Heart right ventricle (tissue), 16 donors: ENCODE measurements around the gene GXYLT2. TPM values are rescaled to one million over a fixed set of nuclear protein-coding genes. Genes with fewer than 3 reads are reported as not detected.

Experiments
- ATAC-seq, 8 donors: fragments of 200-7000 bp; cut with Tn5 transposase; one replicate each; pipeline ENCODE4 v1.9.1; 2020; ENCODE audit warnings: mild to moderate bottlenecking in 8 of 8, moderate library complexity in 8 of 8, moderate number of reproducible peaks in 1 of 8
- DNase-seq, 2 donors: peaks; one replicate each; pipeline ENCODE4 v3.0.0-alpha.2; 2020
- H3K27ac ChIP-seq, 10 donors: fragments of 200-600 bp; sonication (generic) in 2 of 10; one replicate each; pipeline versions ENCODE4 v1.5.0 to v1.8.0; 2020 to 2022; ENCODE audit warnings: mild to moderate bottlenecking in 3 of 10
- H3K27me3 ChIP-seq, 7 donors: fragments of 200-600 bp; one replicate each; pipeline ENCODE4 v1.8.0; 2021 to 2022; ENCODE audit warnings: mild to moderate bottlenecking in 2 of 7
- H3K36me3 ChIP-seq, 9 donors: fragments of 200-600 bp; sonication (generic) in 1 of 9; one replicate each; pipeline versions ENCODE4 v1.5.0 to v1.8.0; 2020 to 2022; ENCODE audit warnings: mild to moderate bottlenecking in 2 of 9
- H3K4me1 ChIP-seq, 9 donors: fragments of 200-600 bp; sonication (generic) in 1 of 9; one replicate each; pipeline versions ENCODE4 v1.5.0 to v1.8.0; 2020 to 2022; ENCODE audit warnings: mild to moderate bottlenecking in 4 of 9
- H3K4me3 ChIP-seq, 10 donors: fragments of 200-600 bp; sonication (generic) in 2 of 10; one replicate each; pipeline versions ENCODE4 v1.5.0 to v1.8.0; 2020 to 2022; ENCODE audit warnings: mild to moderate bottlenecking in 7 of 10, moderate library complexity in 2 of 10
- H3K9me3 ChIP-seq, 11 donors: fragments of 200-600 bp in 10 of 11; sonication (generic) in 2 of 11; one replicate each; pipeline versions ENCODE4 v1.5.0 to v1.8.0; 2013 to 2022; ENCODE audit warnings: mild to moderate bottlenecking in 2 of 11, control low read depth in 1 of 11, moderate library complexity in 1 of 11
- CTCF ChIP-seq, 9 donors: fragments of 200-600 bp; sonication (generic) in 2 of 9; IDR thresholded peaks; one replicate each; pipeline versions ENCODE4 v1.5.0 to v1.8.0; 2021 to 2022; ENCODE audit warnings: antibody characterized with exemption in 9 of 9, mild to moderate bottlenecking in 5 of 9, moderate library complexity in 1 of 9
- WGBS, 2 donors: extraction: QIAGEN DNeasy Blood & Tissue Kit; methylation state at CpG; one replicate each; pipeline ENCODE4 v1.1.7; 2013; ENCODE audit warnings: inconsistent platforms in 1 of 2; 5-methylcytosine and 5-hydroxymethylcytosine counted together
- intact Hi-C, 10 donors: fragments of 100-400 bp; cut with DNase I; formaldehyde crosslinking; loops; one replicate each; pipeline versions ENCODE4 v1.11.1 to v1.14.2; 2022
- polyA plus RNA-seq, 2 donors: library from polyadenylated mRNA; stranded (reverse); fragments of 200-250 nt; gene quantifications; one replicate each; pipeline ENCODE4 v1.2.3, GENCODE V29; 2013
- total RNA-seq, 10 donors: library from RNA; stranded (reverse); fragmentation: NEBNext Ultra II Directional in 3 of 10; extraction: Animal tissue kit (Norgen Biotek cat#: 25700) in 3 of 10; gene quantifications; one replicate each; pipeline versions ENCODE4 v1.2.1 to v1.2.4, GENCODE V29; 2021 to 2023
- donor health status: Arrhythmogenic right ventricular cardiomyopathy.
- donor health status: ischemic (EF 13 %, LVEDD 7.1; RV severe dilation, severe dysfunction).
- donor health status: healthy with polysubstance abuse.
- donor health status: DM: no; HTN: yes; CAD: no.
- donor health status: DM: no; HTN: no; CAD: no.
- donor health status: ischemic (EF 25% LVEDD 6.9; RV normal size, moderate dysfunction).
- donor health status: ischemic (EF 25% LVEDD 5.7; RV mildly dilated, moderate dysfunction).
- donor health status: healthy.
- donor health status: DM: yes; HTN: yes; CAD: no.
- donor health status: Ischemic cardiomyopathy.
- donor health status: ischemic (EF 35%, LVEDD 5.7; RV mildly dilated, moderate dysfunction).
- donor health status: nonischemic (EF 11% LVEDD 7.7; RV severe dilation, severe dysfunction).
- donor health status: DM: yes; HTN: yes; CAD: no.
- donor health status: PGD.
- donor health status: ischemic (EF 29% LVEDD 5.4; RV normal size, mild dysfunction).
- donor health status: nonischemic (EF 23%, LVEDD 6.1; RV moderate dilation, normal function).

The GXYLT2 gene
- total and polyA plus RNA-seq, 12 donors = 1.5 to 26.7 (median 13.9) TPM

GRCh38 chr3:72951259-72951722, 63.4 kb downstream of the GXYLT2 start:
- Histone ChIP-seq H3K27ac (no peak overlapping the region), H3K36me3 (peaks cover 0 to 14% (median 0%) of the 10 kb centered on the region in 9 donors), H3K27me3 (no peaks in the 10 kb centered on the region), H3K9me3 (no peaks in the 10 kb centered on the region), H3K4me1 (no peaks in the 10 kb centered on the region), H3K4me3 (no peak overlapping the region)
- TF ChIP-seq CTCF (IDR thresholded peaks at IDR 0.05) = no peak
- no peak for ATAC-seq
- no peak for DNase-seq
- 80 to 93% methylated on average over 6 of the region's 6 CpGs for WGBS, 2 donors
- intact Hi-C loops = loop anchor here in 1 of 10 donors (5.0 kb wide), 1 partner anchor 96 kb away; no protein-coding TSS in a partner anchor

- DNase-seq (no peak), ATAC-seq (peak in 1 of 8 donors; percentile 9)
- intact Hi-C loops = loop anchor here in 1 of 10 donors (5.0 kb wide), 1 partner anchor 94 kb away; no protein-coding TSS in a partner anchor
- Histone ChIP-seq H3K27me3 (no peaks in the 10 kb centered on the region), H3K4me1 (peaks cover 0 to 13% (median 1%) of the 10 kb centered on the region in 9 donors), H3K4me3 (no peak overlapping the region), H3K27ac (no peak overlapping the region), H3K9me3 (no peaks in the 10 kb centered on the region), H3K36me3 (peaks cover 0 to 14% (median 0%) of the 10 kb centered on the region in 9 donors)
- TF ChIP-seq CTCF (IDR thresholded peaks at IDR 0.05) = no peak
- WGBS, 2 donors = 88 to 90% methylated on average over 7 of the region's 7 CpGs
Measured at GRCh38 chr3:72953325-72953956, 65.6 kb downstream of the GXYLT2 start.

GRCh38 chr3:72957297-72957696, 69.5 kb downstream of the GXYLT2 start:
- peak in 3 of 8 donors; percentile 5 to 73 (median 33) for ATAC-seq
- peaks cover 0 to 14% (median 0%) of the 10 kb centered on the region in 9 donors for H3K36me3 ChIP-seq
- WGBS, 2 donors = 60 to 61% methylated on average over 8 of the region's 8 CpGs
- intact Hi-C loops = no loop called here
- H3K27ac ChIP-seq = peak overlapping the region in 7 of 10 donors; percentile 9 to 45 (median 19)
- peaks cover 0 to 42% (median 25%) of the 10 kb centered on the region in 9 donors for H3K4me1 ChIP-seq
- no peaks in the 10 kb centered on the region for H3K9me3 ChIP-seq
- peak in 1 of 2 donors; percentile 20 for DNase-seq
- H3K4me3 ChIP-seq = no peak overlapping the region
- TF ChIP-seq CTCF (IDR thresholded peaks at IDR 0.05) = no peak
- no peaks in the 10 kb centered on the region for H3K27me3 ChIP-seq

- intact Hi-C loops = no loop called here
- WGBS, 2 donors = 85 to 91% methylated on average over 5 of the region's 5 CpGs
- H3K27ac ChIP-seq = peak overlapping the region in 6 of 10 donors; percentile 69 to 88 (median 80)
- no peaks in the 10 kb centered on the region for H3K27me3 ChIP-seq
- no peak overlapping the region for H3K4me3 ChIP-seq
- DNase-seq (no peak), ATAC-seq (no peak)
- no peak for TF ChIP-seq CTCF (IDR thresholded peaks at IDR 0.05)
- peaks cover 0 to 46% (median 26%) of the 10 kb centered on the region in 9 donors for H3K4me1 ChIP-seq
- H3K36me3 ChIP-seq = peaks cover 0 to 14% (median 0%) of the 10 kb centered on the region in 9 donors
- H3K9me3 ChIP-seq = no peaks in the 10 kb centered on the region
Measured at GRCh38 chr3:72959336-72959735, 71.5 kb downstream of the GXYLT2 start.
